Effector memory CD4-positive, alpha-beta T cell (primary cell): ENCODE results near the gene ALLC.

Experiments
- DNase-seq, 3 donors: peaks; one replicate each; pipeline ENCODE4 v3.0.0-alpha.2; 2020
- H3K27ac ChIP-seq: 2 replicates; pipeline ENCODE4 v1.7.0; 2013; ENCODE audit warnings: mild to moderate bottlenecking, low read length, moderate library complexity; ENCODE audit not compliant: insufficient read depth, poor library complexity, severe bottlenecking
- H3K27me3 ChIP-seq: replicated peaks from 2 replicates; pipeline ENCODE4 v1.7.0; 2013; ENCODE audit warnings: mild to moderate bottlenecking, low read length; ENCODE audit not compliant: insufficient read depth, control insufficient read depth, poor library complexity, severe bottlenecking
- H3K36me3 ChIP-seq: 2 replicates; pipeline ENCODE4 v1.7.0; 2013; ENCODE audit warnings: mild to moderate bottlenecking, low read length, moderate library complexity; ENCODE audit not compliant: control insufficient read depth, insufficient read depth
- H3K4me1 ChIP-seq: 2 replicates; pipeline ENCODE4 v1.7.0; 2013; ENCODE audit warnings: low read length, mild to moderate bottlenecking; ENCODE audit not compliant: control insufficient read depth, insufficient read depth, poor library complexity, severe bottlenecking
- H3K4me3 ChIP-seq: 2 replicates; pipeline ENCODE4 v1.7.0; 2013; ENCODE audit warnings: low read length, low read depth, mild to moderate bottlenecking; ENCODE audit not compliant: insufficient read depth, poor library complexity, severe bottlenecking
- H3K9me3 ChIP-seq: 2 replicates; pipeline ENCODE4 v1.7.0; 2013; ENCODE audit warnings: mild to moderate bottlenecking, low read length, moderate library complexity; ENCODE audit not compliant: control insufficient read depth

The ALLC gene

DNA sequence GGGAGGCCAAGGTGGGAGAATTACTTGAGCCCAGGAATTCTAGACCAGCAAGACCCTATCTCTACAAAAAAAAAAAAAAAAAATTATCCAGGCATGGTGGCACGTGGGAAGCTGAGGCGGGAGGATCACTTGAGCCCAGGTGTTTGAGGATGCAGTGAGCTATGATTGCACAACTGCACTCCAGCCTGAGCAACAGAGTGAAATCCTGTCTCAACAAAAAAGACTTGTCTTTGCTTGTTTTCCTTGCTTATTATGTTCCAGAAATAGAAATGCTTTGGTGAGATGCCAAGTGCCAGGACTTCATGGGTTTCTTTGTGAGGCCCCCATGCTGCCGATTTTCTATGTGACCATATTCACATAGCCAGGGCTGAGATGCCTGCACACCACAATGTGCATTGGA lies 54.4 kb downstream of the ALLC start:
- H3K27me3 ChIP-seq: no peaks in the 10 kb centered on the region
- H3K27ac ChIP-seq: no peak overlapping the region
- no peak for DNase-seq
- no peaks in the 10 kb centered on the region for H3K36me3 ChIP-seq
- no peak overlapping the region for H3K4me3 ChIP-seq
- H3K9me3 ChIP-seq: no peaks in the 10 kb centered on the region
- no peaks in the 10 kb centered on the region for H3K4me1 ChIP-seq

DNA sequence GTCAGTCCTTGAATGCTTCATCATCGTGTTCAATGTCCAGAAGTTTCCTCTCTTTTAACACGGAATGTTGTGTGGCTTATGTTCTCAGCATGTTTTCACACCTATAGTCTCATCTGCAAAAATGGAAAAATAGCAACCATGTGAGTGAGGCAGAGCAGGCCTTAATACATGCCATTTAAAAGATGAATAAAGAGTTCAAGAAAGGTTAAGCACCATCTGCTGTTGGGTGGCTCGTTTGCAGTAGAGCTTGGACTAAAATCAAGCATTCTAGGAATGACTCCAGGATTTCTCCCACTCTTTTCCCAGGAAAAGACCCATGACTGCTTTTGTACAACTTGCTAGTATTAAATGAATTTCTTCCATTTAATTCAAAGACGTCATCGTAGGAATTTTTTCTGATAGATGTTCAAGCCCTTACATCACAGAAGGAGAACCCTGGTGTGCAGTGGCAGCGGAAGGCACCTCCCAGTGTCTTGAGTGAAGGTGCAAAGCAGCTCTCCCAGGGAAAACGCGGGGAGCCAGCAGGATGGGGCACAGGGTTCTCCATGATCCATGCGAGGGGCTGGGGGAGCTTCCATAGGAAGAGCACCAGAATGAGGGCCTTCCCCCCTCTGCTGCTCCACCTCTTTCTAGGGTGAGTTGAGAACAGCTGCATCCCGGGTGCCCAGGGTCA lies 55.0 kb downstream of the ALLC start:
- DNase-seq: no peak

DNA sequence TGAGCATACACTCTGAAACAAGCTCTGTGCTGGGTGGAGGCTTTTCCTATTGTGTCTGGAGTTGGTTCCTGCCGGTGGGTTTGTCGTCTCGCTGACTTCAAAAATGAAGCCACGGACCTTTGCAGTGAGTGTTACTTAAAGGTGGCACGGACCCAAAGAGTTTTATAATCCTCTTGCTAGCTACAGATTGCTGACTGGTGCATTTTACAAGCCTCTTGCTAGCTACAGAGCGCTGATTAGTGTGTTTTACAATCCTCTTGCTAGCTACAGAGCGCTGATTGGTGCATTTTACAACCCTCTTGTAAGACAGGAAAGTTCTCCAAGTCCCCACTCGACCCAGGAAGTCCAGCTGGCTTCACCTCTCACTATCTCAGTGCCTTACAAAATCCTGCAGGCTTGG lies 60.7 kb downstream of the ALLC start:
- Histone ChIP-seq H3K36me3 (no peaks in the 10 kb centered on the region), H3K27ac (no peak overlapping the region), H3K9me3 (no peaks in the 10 kb centered on the region), H3K27me3 (no peaks in the 10 kb centered on the region), H3K4me3 (no peak overlapping the region), H3K4me1 (no peaks in the 10 kb centered on the region)
- DNase-seq: no peak

More for the DNA sequence above, 55.0 kb downstream of the ALLC start:
- Histone ChIP-seq H3K4me1 (no peaks in the 10 kb centered on the region), H3K36me3 (no peaks in the 10 kb centered on the region), H3K27ac (no peak overlapping the region), H3K4me3 (no peak overlapping the region), H3K27me3 (no peaks in the 10 kb centered on the region), H3K9me3 (no peaks in the 10 kb centered on the region)

DNA sequence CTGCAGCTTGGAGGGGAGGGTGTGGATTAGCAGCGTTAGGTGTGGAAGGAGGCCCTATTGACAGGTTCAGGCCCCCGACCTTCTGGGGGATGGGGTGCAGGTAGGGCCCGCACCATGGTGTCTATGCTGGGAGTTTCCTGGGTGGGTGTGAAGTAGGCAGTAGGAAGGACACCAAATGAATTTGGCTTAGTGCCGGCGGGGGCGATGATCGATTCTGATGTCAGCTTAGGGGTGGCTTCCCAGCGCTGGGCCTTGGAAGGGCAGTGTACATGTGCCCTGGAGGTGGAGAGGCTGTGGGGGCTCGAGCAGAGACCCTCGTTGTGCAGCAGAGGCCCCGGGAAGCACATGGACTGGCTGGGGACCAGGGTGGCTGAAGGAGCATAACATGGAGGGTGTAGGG lies 67.0 kb downstream of the ALLC start:
- Histone ChIP-seq H3K4me3 (no peak overlapping the region), H3K27ac (no peak overlapping the region), H3K27me3 (no peaks in the 10 kb centered on the region), H3K4me1 (no peaks in the 10 kb centered on the region), H3K36me3 (no peaks in the 10 kb centered on the region), H3K9me3 (no peaks in the 10 kb centered on the region)
- no peak for DNase-seq

DNA sequence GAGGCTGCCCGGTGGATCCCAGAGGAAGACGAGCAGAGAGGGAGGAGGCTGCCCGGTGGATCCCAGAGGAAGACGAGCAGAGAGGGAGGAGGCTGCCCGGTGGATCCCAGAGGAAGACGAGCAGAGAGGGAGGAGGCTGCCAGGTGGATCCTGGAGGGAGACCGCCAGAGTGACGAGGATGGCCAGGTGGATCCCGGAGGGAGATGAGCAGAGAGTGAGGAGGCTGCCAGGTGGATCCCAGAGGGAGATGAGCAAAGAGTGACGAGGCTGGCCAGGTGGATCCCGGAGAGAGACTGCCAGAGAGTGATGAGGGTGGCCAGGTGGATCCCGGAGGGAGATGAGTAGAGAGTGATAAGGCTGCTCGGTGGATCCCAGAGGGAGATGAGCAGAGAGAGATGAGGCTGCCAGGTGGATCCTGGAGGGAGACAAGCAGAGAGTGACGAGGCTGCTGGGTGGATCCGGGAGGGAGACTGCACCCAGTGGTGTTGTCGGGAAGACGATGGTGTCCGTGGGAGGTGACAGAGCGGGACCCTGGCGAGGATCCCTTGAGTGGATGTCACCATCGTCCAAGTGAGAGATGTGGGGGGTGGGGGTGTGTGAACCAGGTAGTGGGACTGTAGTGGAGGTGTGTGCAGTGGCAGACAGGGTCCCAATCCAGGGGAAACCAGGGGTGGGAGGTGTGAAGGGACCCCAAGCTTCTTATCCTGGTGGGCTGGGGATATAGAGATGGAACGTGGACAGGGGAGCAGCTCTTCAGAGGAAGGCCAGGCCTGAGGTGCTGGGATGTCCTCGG lies 67.7 kb downstream of the ALLC start:
- Histone ChIP-seq H3K36me3 (no peaks in the 10 kb centered on the region), H3K4me1 (no peaks in the 10 kb centered on the region), H3K27ac (no peak overlapping the region), H3K27me3 (no peaks in the 10 kb centered on the region), H3K9me3 (no peaks in the 10 kb centered on the region), H3K4me3 (no peak overlapping the region)
- no peak for DNase-seq

DNA sequence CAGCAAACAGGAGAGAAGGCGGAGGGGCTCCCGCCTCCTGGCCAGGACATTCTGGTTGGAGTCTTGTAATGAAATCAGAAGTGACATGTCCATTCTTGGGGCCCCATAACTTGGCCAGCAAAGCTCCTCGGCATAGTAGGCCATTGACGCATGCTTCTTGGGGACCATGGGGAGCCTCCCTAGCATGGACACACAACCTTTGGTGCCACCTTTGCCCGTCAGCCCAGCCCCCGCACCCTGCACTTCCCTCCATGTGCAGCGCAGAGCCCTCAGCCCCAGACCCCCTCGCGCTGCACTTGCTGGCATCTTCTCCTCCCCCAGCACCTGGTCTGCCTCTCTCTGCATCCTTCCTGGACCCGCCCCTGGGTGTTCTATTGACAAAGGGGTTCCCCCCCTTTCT lies 68.5 kb downstream of the ALLC start:
- H3K27ac ChIP-seq: no peak overlapping the region
- no peak overlapping the region for H3K4me3 ChIP-seq
- H3K4me1 ChIP-seq: no peaks in the 10 kb centered on the region
- H3K36me3 ChIP-seq: no peaks in the 10 kb centered on the region
- H3K9me3 ChIP-seq: no peaks in the 10 kb centered on the region
- DNase-seq: no peak
- no peaks in the 10 kb centered on the region for H3K27me3 ChIP-seq

DNA sequence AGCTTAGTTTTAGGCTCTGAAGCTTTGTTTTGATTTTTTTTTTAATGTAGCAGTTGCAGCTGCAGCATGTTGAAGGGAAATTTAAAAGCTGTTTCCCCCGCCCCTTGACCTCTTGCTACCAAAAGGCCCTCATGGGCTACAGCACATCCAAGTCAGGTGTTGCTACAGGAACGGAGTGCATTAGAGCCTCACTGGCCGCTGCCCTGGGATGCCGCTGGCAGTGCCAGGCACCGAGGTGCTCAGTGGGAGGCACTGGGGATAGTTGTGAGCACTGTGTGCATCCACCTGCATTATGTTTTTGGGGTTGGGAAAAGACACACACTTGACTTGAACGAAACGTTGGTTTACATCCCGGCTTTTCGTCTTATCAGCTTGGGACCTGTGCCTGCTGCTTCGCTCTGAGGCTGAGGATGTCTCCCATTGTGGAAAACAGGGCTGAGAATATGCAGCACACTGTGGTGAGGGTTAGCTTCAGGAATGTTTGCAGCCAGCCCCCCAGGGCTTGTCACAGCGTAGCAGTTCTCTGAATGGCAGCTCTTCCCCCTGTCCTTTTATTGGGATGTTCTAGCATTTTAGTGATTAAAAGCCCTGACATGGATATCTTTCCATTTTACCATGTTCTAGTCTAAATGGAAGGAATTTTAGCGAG lies 69.5 kb downstream of the ALLC start:
- no peaks in the 10 kb centered on the region for H3K27me3 ChIP-seq
- no peaks in the 10 kb centered on the region for H3K36me3 ChIP-seq
- H3K27ac ChIP-seq: no peak overlapping the region
- no peak for DNase-seq
- H3K4me1 ChIP-seq: no peaks in the 10 kb centered on the region
- H3K4me3 ChIP-seq: no peak overlapping the region
- H3K9me3 ChIP-seq: no peaks in the 10 kb centered on the region

DNA sequence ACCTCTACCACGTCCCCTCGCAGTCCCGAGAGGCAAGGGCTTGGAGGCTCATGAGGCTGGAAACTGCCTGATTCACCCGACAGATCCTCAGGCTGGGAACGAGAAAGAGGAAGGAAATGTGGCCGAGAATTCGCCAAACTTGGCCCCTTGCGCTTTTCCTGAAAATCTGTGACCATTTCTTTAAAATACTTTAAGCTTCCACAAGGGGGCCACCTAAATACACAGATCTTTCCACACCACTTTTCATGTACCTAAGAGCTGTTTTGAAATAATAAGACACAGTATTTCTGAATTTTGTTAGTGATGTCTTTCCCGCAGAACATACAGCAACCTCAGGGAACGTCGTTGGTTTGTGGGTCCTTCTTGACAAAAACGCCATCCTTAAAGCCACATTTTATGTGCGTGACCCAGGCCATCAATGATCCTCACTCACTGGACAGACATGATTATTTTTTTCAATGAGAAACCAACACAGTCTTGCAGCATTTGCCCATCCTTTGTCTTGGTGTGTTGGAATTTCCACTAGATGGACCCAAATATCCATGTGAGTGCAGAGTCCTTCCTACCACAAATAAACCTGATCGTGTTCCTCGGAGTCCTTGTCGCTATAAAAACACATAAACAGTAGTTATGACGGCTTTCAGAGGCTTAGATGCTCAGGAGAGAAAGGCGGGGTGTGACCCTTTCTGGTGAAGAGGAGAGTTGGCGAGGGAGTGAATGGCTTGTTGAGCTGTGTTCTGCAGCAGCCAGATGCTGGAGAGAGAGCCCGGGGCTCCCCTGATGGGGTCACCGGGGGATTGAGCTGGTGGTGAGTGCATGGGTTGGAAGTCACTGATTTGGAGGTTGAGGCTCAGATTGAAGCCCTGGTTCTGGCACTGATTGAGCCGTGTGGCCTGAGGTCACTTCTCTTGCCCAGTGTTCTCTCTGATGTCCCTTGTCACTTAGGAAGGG lies 70.4 kb downstream of the ALLC start:
- H3K36me3 ChIP-seq: no peaks in the 10 kb centered on the region
- no peak overlapping the region for H3K27ac ChIP-seq
- H3K9me3 ChIP-seq: no peaks in the 10 kb centered on the region
- no peaks in the 10 kb centered on the region for H3K4me1 ChIP-seq
- no peak for DNase-seq
- H3K27me3 ChIP-seq: no peaks in the 10 kb centered on the region
- no peak overlapping the region for H3K4me3 ChIP-seq

DNA sequence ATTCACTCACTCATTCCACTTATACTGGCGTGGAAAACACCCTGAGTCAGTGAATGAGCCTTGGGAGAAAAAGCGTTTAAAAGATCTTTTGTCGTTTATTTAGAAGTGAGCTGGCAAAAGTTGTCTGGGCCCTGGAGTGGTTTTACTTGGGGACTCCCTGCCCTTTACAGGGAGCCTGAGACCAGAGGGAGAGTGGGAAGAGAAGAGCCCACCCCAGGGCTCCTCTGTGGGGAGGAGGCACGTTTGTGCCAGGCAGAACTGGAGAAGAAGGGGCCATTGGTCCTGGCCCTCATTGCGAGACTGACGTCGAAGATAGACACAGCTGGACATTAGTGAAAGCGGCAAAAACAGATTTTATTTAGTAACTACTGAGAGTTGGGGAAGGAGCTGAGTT lies 71.1 kb downstream of the ALLC start:
- Histone ChIP-seq H3K27ac (no peak overlapping the region), H3K4me3 (no peak overlapping the region), H3K27me3 (no peaks in the 10 kb centered on the region), H3K4me1 (no peaks in the 10 kb centered on the region), H3K36me3 (no peaks in the 10 kb centered on the region), H3K9me3 (no peaks in the 10 kb centered on the region)
- no peak for DNase-seq
